Cardiac fibroblast (primary cell): ENCODE data around the gene SLCO6A1.
"Not testable (repeated sequence)": the region's sequence is repeated elsewhere in the genome, so short reads cannot be mapped to it uniquely, and the experiment has no call there.

ENCODE experiments used
- DNase-seq, 2 donors: peaks; one replicate each; pipeline versions ENCODE4 v3.0.0 to v3.0.0-alpha.2; 2010; ENCODE audit warnings: low read depth in 2 of 2
- H3K4me3 ChIP-seq, 2 donors: replicated peaks in 1 of 2; 1 replicate in 1 of 2; 2 replicates in 1 of 2; pipeline ENCODE4 v1.5.1; 2011; ENCODE audit warnings: low read depth in 2 of 2, low read length in 2 of 2, mild to moderate bottlenecking in 2 of 2, moderate library complexity in 1 of 2
- TF ChIP-seq, protein P1 (sequence below): IDR thresholded peaks from one replicate; pipeline ENCODE4 v1.5.1; 2011; ENCODE audit warnings: low read depth, mild to moderate bottlenecking, low read length, inconsistent platforms

SLCO6A1 gene

DNA sequence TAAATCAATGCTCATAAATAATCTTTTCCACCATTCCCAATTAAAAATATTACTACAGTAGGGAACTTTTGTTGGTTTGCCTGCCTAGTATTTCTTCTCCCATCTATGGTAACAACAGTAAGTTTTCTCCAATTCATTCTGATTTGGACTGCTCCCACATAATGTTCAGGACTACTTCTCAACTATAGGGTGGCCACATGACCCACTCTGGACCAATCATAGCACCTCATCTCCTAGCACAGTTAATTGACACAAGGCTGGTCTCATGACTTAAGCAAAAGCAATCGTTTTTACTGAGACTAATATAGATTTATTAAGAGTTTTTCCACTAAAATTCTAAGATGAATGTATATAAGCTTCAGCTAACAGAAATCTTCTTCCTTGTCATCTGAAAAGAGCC is 28.7 kb upstream of the SLCO6A1 start:
- TF ChIP-seq, protein P1, sequence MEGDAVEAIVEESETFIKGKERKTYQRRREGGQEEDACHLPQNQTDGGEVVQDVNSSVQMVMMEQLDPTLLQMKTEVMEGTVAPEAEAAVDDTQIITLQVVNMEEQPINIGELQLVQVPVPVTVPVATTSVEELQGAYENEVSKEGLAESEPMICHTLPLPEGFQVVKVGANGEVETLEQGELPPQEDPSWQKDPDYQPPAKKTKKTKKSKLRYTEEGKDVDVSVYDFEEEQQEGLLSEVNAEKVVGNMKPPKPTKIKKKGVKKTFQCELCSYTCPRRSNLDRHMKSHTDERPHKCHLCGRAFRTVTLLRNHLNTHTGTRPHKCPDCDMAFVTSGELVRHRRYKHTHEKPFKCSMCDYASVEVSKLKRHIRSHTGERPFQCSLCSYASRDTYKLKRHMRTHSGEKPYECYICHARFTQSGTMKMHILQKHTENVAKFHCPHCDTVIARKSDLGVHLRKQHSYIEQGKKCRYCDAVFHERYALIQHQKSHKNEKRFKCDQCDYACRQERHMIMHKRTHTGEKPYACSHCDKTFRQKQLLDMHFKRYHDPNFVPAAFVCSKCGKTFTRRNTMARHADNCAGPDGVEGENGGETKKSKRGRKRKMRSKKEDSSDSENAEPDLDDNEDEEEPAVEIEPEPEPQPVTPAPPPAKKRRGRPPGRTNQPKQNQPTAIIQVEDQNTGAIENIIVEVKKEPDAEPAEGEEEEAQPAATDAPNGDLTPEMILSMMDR: no peak
- H3K4me3 ChIP-seq: no peak overlapping the region
- DNase-seq: no peak

GRCh38 chr5:102523541-102524175 is 24.9 kb upstream of the SLCO6A1 start:
- TF ChIP-seq, protein P1: no peak
- no peak for DNase-seq
- H3K4me3 ChIP-seq: no peak overlapping the region

- no peak overlapping the region for H3K4me3 ChIP-seq
- TF ChIP-seq, protein P1: no peak
- peak; percentile 75 to 78 for DNase-seq
These were observed 12.9 kb upstream of the SLCO6A1 start for GRCh38 chr5:102511666-102512065.

- not testable (repeated sequence) for H3K4me3 ChIP-seq, DNase-seq
These were observed 7.4 kb downstream of the SLCO6A1 start for GRCh38 chr5:102491261-102491914.

DNA sequence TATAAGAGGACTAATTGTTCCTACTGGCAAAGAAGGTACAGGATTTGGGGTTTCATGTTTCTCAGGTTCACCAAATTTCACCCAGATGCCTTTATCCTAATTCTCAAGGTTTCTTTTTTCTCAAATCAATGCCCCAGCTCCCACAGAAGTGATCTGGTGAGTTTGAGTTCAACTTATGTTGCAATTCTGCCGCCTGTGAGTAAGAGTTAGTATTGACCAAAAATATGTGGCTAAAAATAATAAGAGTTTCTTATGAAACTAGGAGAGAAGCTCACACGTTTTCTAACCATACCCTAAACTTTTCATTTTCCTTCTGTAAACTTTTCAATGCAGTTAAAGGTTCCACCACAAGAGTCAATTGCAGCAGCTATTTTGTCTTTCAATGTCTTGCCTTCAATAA is 15.1 kb downstream of the SLCO6A1 start:
- no peak overlapping the region for H3K4me3 ChIP-seq
- TF ChIP-seq, protein P1: no peak
- peak in 1 of 2 donors; percentile 62 for DNase-seq

- peak; percentile 12 to 55 for DNase-seq
- no peak overlapping the region for H3K4me3 ChIP-seq
- TF ChIP-seq, protein P1: no peak
These were observed 17.6 kb downstream of the SLCO6A1 start for GRCh38 chr5:102481054-102481715.

DNA sequence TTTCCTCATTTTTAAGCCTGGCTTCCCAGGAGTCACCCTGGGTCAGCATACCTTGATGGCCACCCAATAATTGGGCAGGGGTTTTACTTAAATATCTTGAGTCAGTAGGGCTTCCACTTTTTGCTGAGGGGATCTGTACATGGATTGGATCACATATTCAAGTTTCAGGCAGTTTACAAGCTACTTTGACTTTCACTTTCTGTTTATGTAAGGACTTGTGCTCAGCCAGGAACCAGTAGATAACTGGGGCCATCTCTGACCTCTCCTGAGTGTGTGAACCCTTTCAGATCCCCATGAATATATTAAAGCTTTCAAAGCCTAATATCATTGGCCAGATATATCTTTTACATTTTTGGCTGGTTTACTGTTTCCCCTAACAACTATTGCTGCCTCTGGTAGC is 45.1 kb downstream of the SLCO6A1 start:
- H3K4me3 ChIP-seq: no peak overlapping the region
- TF ChIP-seq, protein P1: no peak
- DNase-seq: peak; percentile 1
